ENCODE measurements around the gene ASIC4. TPM values are rescaled to one million over a fixed set of nuclear protein-coding genes. Genes with fewer than 3 reads are reported as not detected.
A peak's percentile ranks its signal among the peaks of the same experiment; 100 is the strongest.

Gene ASIC4
- total and polyA plus RNA-seq, 2 of the 13 experiments (the other 11 are each of a cell fraction or from before 2014, with no cell fraction given): 0.03 TPM; not detected in 1

GRCh38 chr2:219557320-219557719 lies 43.0 kb downstream of the ASIC4 start:
- ChIA-PET POLR2A (no interaction called here), CTCF (ENCODE audit: low intra/inter-chr PET ratio, low total read pairs) (no interaction called here)
- no peak overlapping the region for H3K27ac ChIP-seq (ENCODE audit: extremely low read length, insufficient read depth, low read length)
- H3K36me3 ChIP-seq (replicated peaks in 1 of 2; ENCODE audit: control insufficient read depth in 1 of 2, insufficient read depth in 2 of 2, low read length in 2 of 2): no peaks in the 10 kb centered on the region; a peak in 1 of 5 replicates
- DNase-seq (ENCODE audit: low spot score) (no peak), ATAC-seq (no peak), FAIRE-seq (no peak)
- H3K4me1 ChIP-seq (ENCODE audit: insufficient read depth, low read length): peaks cover 35% of the 10 kb centered on the region
- in situ Hi-C loops (cut with HindIII; ENCODE audit: extremely low pct_ligation_motif_present, low pct_unique_long_range_greater_than_20kb) (no loop called here), intact Hi-C loops (cut with micrococcal nuclease; ENCODE audit: unreplicated experiment) (no loop called here)
- TF ChIP-seq ARID2 (CRISPR knock-in tag; IDR thresholded peaks at IDR 0.05; ENCODE audit: borderline replicate concordance) (no peak), GABPB1 (CRISPR knock-in tag; IDR thresholded peaks at IDR 0.05) (0 out of 2 replicates have a peak, but pooled peaks have one; percentile 0)
- no peak overlapping the region for H3K4me2 ChIP-seq (ENCODE audit: low read depth, low read length)
- H3K27me3 ChIP-seq (ENCODE audit: control insufficient read depth in 1 of 2, insufficient read depth in 2 of 2, low read length in 2 of 2): no peaks in the 10 kb centered on the region
- H3K79me2 ChIP-seq (ENCODE audit: insufficient read depth, low read length): no peaks in the 10 kb centered on the region
- no peaks in the 10 kb centered on the region for H4K20me1 ChIP-seq (ENCODE audit: insufficient read depth, low read length)
- BruUV-seq (replicated peaks): no TSS peak
- H3K9me3 ChIP-seq (ENCODE audit: low read length): no peaks in the 10 kb centered on the region
- no peak overlapping the region for H2AFZ ChIP-seq (ENCODE audit: low read length)
- no peak overlapping the region for H3K4me3 ChIP-seq (replicated peaks in 1 of 3; ENCODE audit: insufficient read depth in 1 of 3, low read depth in 2 of 3, low read length in 3 of 3)
- WGBS (ENCODE audit: low lambda C conversion rate): 87% methylated on average over 13 of the region's 21 CpGs
- H3K9ac ChIP-seq (ENCODE audit: insufficient read depth, low read depth, low read length): no peak overlapping the region

GRCh38 chr2:219557791-219558785 lies 43.8 kb downstream of the ASIC4 start:
- no peak for FAIRE-seq
- no peaks in the 10 kb centered on the region for H3K9me3 ChIP-seq (ENCODE audit: low read length)
- H3K27me3 ChIP-seq (ENCODE audit: control insufficient read depth in 1 of 2, insufficient read depth in 2 of 2, low read length in 2 of 2): no peaks in the 10 kb centered on the region
- H3K36me3 ChIP-seq (replicated peaks in 1 of 2; ENCODE audit: control insufficient read depth in 1 of 2, insufficient read depth in 2 of 2, low read length in 2 of 2): peaks cover 2 to 4% of the 10 kb centered on the region in 2 experiments; a peak in 3 of 5 replicates
- no TSS peak for BruUV-seq (replicated peaks)
- no peaks in the 10 kb centered on the region for H3K79me2 ChIP-seq (ENCODE audit: insufficient read depth, low read length)
- H3K9ac ChIP-seq (ENCODE audit: insufficient read depth, low read depth, low read length): no peak overlapping the region
- ChIA-PET POLR2A (interaction anchor here (0.5 kb wide), 1 partner anchor 40 kb away, joined by 3 read pairs; no protein-coding TSS in a partner anchor), CTCF (ENCODE audit: low intra/inter-chr PET ratio, low total read pairs) (no interaction called here)
- intact Hi-C loops (cut with micrococcal nuclease; ENCODE audit: unreplicated experiment): no loop called here
- H3K27ac ChIP-seq (ENCODE audit: extremely low read length, insufficient read depth, low read length): no peak overlapping the region
- 88% methylated on average over 4 of the region's 25 CpGs for WGBS (ENCODE audit: low lambda C conversion rate)
- peaks cover 37% of the 10 kb centered on the region for H3K4me1 ChIP-seq (ENCODE audit: insufficient read depth, low read length)
- DNase-seq (ENCODE audit: low spot score): no peak
- H4K20me1 ChIP-seq (ENCODE audit: insufficient read depth, low read length): no peaks in the 10 kb centered on the region
- H3K4me2 ChIP-seq (ENCODE audit: low read depth, low read length): no peak overlapping the region
- no peak for ATAC-seq
- no peak overlapping the region for H3K4me3 ChIP-seq (replicated peaks in 1 of 3; ENCODE audit: insufficient read depth in 1 of 3, low read depth in 2 of 3, low read length in 3 of 3)
- in situ Hi-C loops (cut with HindIII; ENCODE audit: extremely low pct_ligation_motif_present, low pct_unique_long_range_greater_than_20kb): no loop called here
- H2AFZ ChIP-seq (ENCODE audit: low read length): no peak overlapping the region
- no peak for TF ChIP-seq ZBTB39 (CRISPR knock-in tag; IDR thresholded peaks at IDR 0.05)
- no peak for TF ChIP-seq GATA4 (IDR thresholded peaks at IDR 0.05; ENCODE audit: borderline replicate concordance, low read depth)
- TF ChIP-seq ZFP91 (CRISPR knock-in tag; IDR thresholded peaks at IDR 0.05; ENCODE audit: borderline replicate concordance): 0 out of 2 replicates have a peak, but pooled peaks have one; percentile 22
- TF ChIP-seq AGO2 (optimal IDR thresholded peaks at IDR 0.05; ENCODE audit: low read depth, low read length): peak; percentile 59
- no peak for TF ChIP-seq KAT7 (CRISPR knock-in tag; IDR thresholded peaks at IDR 0.05; ENCODE audit: borderline replicate concordance)
- no peak for TF ChIP-seq GFI1 (CRISPR knock-in tag; IDR thresholded peaks at IDR 0.05; ENCODE audit: borderline replicate concordance)
- TF ChIP-seq RBFOX2 (IDR thresholded peaks at IDR 0.05; ENCODE audit: low read depth, low read length): 0 out of 2 replicates have a peak, but pooled peaks have one; percentile 8
- no peak for TF ChIP-seq ZNF776 (CRISPR knock-in tag; IDR thresholded peaks at IDR 0.05)
- no peak for TF ChIP-seq BCL3 (CRISPR knock-in tag; IDR thresholded peaks at IDR 0.05)

Data from HepG2 (cell line).